Gastrocnemius medialis (tissue), 4 donors: ENCODE data around the gene MT4. TPM values are rescaled to one million over a fixed set of nuclear protein-coding genes. Genes with fewer than 3 reads are reported as not detected.

Source experiments
- ATAC-seq, 2 donors: fragments of 150-250 bp; one replicate each; pipeline ENCODE4 v1.9.1; 2016
- DNase-seq, 2 donors: peaks; one replicate each; pipeline ENCODE4 v3.0.0-alpha.2; 2019
- H3K27ac ChIP-seq, 4 donors: fragments of 200-600 bp; sonication (generic); 1 replicate in 1 of 4; 2 replicates in 3 of 4; pipeline ENCODE4 v1.5.1; 2016 to 2018; ENCODE audit warnings: mild to moderate bottlenecking in 2 of 4, moderate library complexity in 1 of 4
- H3K27me3 ChIP-seq, 3 donors: fragments of 200-600 bp; sonication (generic) in 2 of 3; 1 replicate in 1 of 3; 2 replicates in 2 of 3; pipeline versions ENCODE4 v1.5.1 to v1.6.0; 2016 to 2019; ENCODE audit warnings: mild to moderate bottlenecking in 1 of 3, moderate library complexity in 1 of 3
- H3K36me3 ChIP-seq, 2 donors: fragments of 200-600 bp; sonication (generic) in 1 of 2; one replicate each; pipeline ENCODE4 v1.5.1; 2017 to 2018
- H3K4me1 ChIP-seq, 2 donors: fragments of 200-600 bp; sonication (generic) in 1 of 2; one replicate each; pipeline ENCODE4 v1.5.1; 2016 to 2017; ENCODE audit warnings: mild to moderate bottlenecking in 2 of 2
- H3K4me3 ChIP-seq, 4 donors: fragments of 200-600 bp; sonication (generic) in 3 of 4; 1 replicate in 1 of 4; 2 replicates in 3 of 4; pipeline ENCODE4 v1.5.1; 2016 to 2019; ENCODE audit warnings: mild to moderate bottlenecking in 2 of 4
- H3K9me3 ChIP-seq, 3 donors: fragments of 200-600 bp; sonication (generic) in 2 of 3; 1 replicate in 1 of 3; 2 replicates in 2 of 3; pipeline ENCODE4 v1.5.1; 2016 to 2019
- POLR2A ChIP-seq, 2 donors: fragments of 450-650 bp; IDR thresholded peaks; one replicate each; pipeline ENCODE4 v1.6.1; 2017; ENCODE audit warnings: antibody characterized with exemption in 2 of 2, mild to moderate bottlenecking in 2 of 2, moderate library complexity in 2 of 2
- in situ Hi-C, 4 donors: fragments of 200-750 bp; cut with MboI; loops; one replicate each; pipeline versions ENCODE4 v1.15.0 to v1.8.0; 2017; ENCODE audit warnings: low sequenced_read_pairs in 4 of 4
- intact Hi-C: fragments of 100-400 bp; cut with DNase I; formaldehyde crosslinking; loops from one replicate; pipeline ENCODE4 v1.15.1; 2023; ENCODE audit warnings: low total_unique reads
- total RNA-seq, 4 donors: library from RNA; depleted of rRNA; stranded (reverse); fragments of >200 nt; gene quantifications; one replicate each; pipeline versions ENCODE4 v1.1.0 to v1.2.3, GENCODE V29; 2016
- TF ChIP-seq, protein P1 (sequence below), 5 experiments: fragments of 450-650 bp in 3 of 5; fragments of 200-600 bp in 2 of 5; sonication (generic) in 2 of 5; IDR thresholded peaks in 4 of 5; conservative IDR thresholded peaks in 1 of 5; 1 replicate in 4 of 5; 2 replicates in 1 of 5; pipeline ENCODE4 v1.5.1; 2016 to 2019; ENCODE audit warnings: antibody characterized with exemption in 5 of 5, mild to moderate bottlenecking in 3 of 5, moderate library complexity in 3 of 5

The MT4 gene
- total RNA-seq, 4 donors from 2014 or later = not detected

GRCh38 chr16:56547120-56547948 is 17.5 kb upstream of the MT4 start:
- in situ Hi-C loops (no loop called here), intact Hi-C loops (no loop called here)
- Histone ChIP-seq H3K27ac (no peak overlapping the region), H3K4me3 (no peak overlapping the region), H3K9me3 (no peaks in the 10 kb centered on the region), H3K4me1 (peaks cover 7 to 8% of the 10 kb centered on the region in 2 donors), H3K27me3 (no peaks in the 10 kb centered on the region), H3K36me3 (no peaks in the 10 kb centered on the region)
- TF ChIP-seq, protein P1, sequence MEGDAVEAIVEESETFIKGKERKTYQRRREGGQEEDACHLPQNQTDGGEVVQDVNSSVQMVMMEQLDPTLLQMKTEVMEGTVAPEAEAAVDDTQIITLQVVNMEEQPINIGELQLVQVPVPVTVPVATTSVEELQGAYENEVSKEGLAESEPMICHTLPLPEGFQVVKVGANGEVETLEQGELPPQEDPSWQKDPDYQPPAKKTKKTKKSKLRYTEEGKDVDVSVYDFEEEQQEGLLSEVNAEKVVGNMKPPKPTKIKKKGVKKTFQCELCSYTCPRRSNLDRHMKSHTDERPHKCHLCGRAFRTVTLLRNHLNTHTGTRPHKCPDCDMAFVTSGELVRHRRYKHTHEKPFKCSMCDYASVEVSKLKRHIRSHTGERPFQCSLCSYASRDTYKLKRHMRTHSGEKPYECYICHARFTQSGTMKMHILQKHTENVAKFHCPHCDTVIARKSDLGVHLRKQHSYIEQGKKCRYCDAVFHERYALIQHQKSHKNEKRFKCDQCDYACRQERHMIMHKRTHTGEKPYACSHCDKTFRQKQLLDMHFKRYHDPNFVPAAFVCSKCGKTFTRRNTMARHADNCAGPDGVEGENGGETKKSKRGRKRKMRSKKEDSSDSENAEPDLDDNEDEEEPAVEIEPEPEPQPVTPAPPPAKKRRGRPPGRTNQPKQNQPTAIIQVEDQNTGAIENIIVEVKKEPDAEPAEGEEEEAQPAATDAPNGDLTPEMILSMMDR (IDR thresholded peaks at IDR 0.05 in 4 of 5, conservative IDR thresholded peaks at IDR 0.05 in 1 of 5) = no peak
- TF ChIP-seq POLR2A (IDR thresholded peaks at IDR 0.05) = no peak
- DNase-seq (no peak), ATAC-seq (peak in 1 of 2 donors; percentile 27)

DNA sequence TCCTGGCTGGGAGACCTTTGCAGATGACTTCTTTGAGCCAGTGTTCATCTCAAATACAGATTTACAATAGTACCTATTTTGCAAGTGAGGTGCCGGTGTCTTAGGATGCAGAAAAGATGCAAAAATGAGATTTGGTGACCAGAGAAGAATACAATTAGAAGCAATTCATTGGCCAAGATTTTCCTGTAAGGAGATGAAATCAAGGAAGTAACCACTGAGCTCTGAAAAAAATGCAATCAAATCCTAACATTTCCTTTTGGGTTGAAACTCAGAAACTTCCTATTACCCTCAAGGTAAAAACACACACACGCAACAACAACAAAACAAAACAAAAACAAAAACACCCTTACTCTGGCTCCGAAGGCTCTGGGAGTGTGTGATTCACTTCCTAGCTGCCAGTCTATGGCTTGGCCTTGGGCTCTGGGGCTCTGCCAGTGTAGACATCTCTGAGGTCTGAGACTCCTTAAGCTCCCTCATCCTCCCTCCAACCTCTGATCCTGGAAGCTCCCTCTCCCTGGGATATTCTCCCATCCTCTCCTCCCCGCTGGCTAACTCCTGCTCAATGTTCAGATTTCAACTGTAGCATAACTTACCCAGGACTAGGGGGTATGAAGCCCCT is 16.8 kb upstream of the MT4 start:
- H3K27me3 ChIP-seq = no peaks in the 10 kb centered on the region
- H3K27ac ChIP-seq = no peak overlapping the region
- in situ Hi-C loops = no loop called here
- ATAC-seq (no peak), DNase-seq (no peak)
- no peaks in the 10 kb centered on the region for H3K9me3 ChIP-seq
- intact Hi-C loops = no loop called here
- H3K4me3 ChIP-seq = no peak overlapping the region
- H3K36me3 ChIP-seq = no peaks in the 10 kb centered on the region
- TF ChIP-seq, protein P1 (IDR thresholded peaks at IDR 0.05 in 4 of 5, conservative IDR thresholded peaks at IDR 0.05 in 1 of 5) = no peak
- TF ChIP-seq POLR2A (IDR thresholded peaks at IDR 0.05) = no peak
- peaks cover 9 to 10% of the 10 kb centered on the region in 2 donors for H3K4me1 ChIP-seq

DNA sequence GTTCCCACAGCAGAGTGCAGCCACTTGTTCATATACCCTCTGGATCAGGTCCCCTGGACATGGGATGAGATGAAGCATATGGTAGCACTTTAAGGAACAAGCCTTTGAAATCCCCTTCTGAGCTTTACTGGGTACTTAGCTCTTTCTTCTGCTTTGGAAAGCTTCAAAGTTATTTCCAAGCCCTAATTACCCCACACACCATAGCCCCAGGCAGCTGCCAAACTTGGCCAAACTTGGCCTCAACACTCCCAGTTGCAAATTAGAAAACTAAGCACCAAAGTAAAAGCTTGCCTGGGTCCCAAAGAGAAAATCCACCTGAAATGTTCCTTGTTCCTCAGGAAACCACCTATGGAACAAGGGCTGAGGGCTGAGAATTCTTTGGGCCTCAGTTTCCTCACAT is 15.7 kb upstream of the MT4 start:
- intact Hi-C loops = no loop called here
- Histone ChIP-seq H3K27me3 (no peaks in the 10 kb centered on the region), H3K36me3 (no peaks in the 10 kb centered on the region), H3K4me3 (no peak overlapping the region), H3K9me3 (no peaks in the 10 kb centered on the region), H3K27ac (no peak overlapping the region), H3K4me1 (peaks cover 9 to 10% of the 10 kb centered on the region in 2 donors)
- TF ChIP-seq, protein P1 (IDR thresholded peaks at IDR 0.05 in 4 of 5, conservative IDR thresholded peaks at IDR 0.05 in 1 of 5) = no peak
- TF ChIP-seq POLR2A (IDR thresholded peaks at IDR 0.05) = no peak
- in situ Hi-C loops = no loop called here
- DNase-seq (no peak), ATAC-seq (no peak)

GRCh38 chr16:56549744-56550385 is 15.0 kb upstream of the MT4 start:
- no peaks in the 10 kb centered on the region for H3K9me3 ChIP-seq
- in situ Hi-C loops = no loop called here
- DNase-seq (no peak), ATAC-seq (no peak)
- intact Hi-C loops = no loop called here
- no peaks in the 10 kb centered on the region for H3K27me3 ChIP-seq
- H3K4me3 ChIP-seq = no peak overlapping the region
- no peak overlapping the region for H3K27ac ChIP-seq
- H3K36me3 ChIP-seq = no peaks in the 10 kb centered on the region
- peaks cover 9 to 10% of the 10 kb centered on the region in 2 donors for H3K4me1 ChIP-seq
- TF ChIP-seq POLR2A (IDR thresholded peaks at IDR 0.05) = no peak
- TF ChIP-seq, protein P1 (IDR thresholded peaks at IDR 0.05 in 4 of 5, conservative IDR thresholded peaks at IDR 0.05 in 1 of 5) = no peak
